HepG2 (cell line): ENCODE measurements around the gene LYPD6B. TPM values are rescaled to one million over a fixed set of nuclear protein-coding genes. Genes with fewer than 3 reads are reported as not detected.

Experiments used
- ATAC-seq: fragments of 200-7000 bp; cut with Tn5 transposase; 3 replicates; pipeline ENCODE4 v1.9.1; 2020; ENCODE audit warnings: mild to moderate bottlenecking, moderate library complexity
- BruUV-seq: library from RNA; stranded (reverse); fragments of 400-500 nt; replicated peaks from 2 replicates; lab custom pipeline; 2021; lab: Mats Ljungman, UMichigan
- CTCF ChIA-PET: fragments of 300-600 bp; formaldehyde crosslinking; extraction: SDS; loops from one replicate; lab custom pipeline; 2021; ENCODE audit warnings: low total read pairs, inconsistent platforms, low intra/inter-chr PET ratio; lab: Yijun Ruan, JAX
- POLR2A ChIA-PET: fragments of 350-600 bp; sonication (Branson Sonifier 250); formaldehyde crosslinking; loops from one replicate; lab custom pipeline; 2020; ENCODE audit warnings: antibody characterized with exemption, inconsistent platforms; lab: Yijun Ruan, JAX
- DNase-seq: peaks from one replicate; pipeline ENCODE4 v3.0.0-alpha.2; 2015; ENCODE audit warnings: low spot score
- FAIRE-seq: peaks from 3 replicates; lab custom pipeline; 2011; peaks lifted over from hg19 to GRCh38; lab: Jason Lieb, UNC
- H2AFZ ChIP-seq: one replicate; pipeline ENCODE4 v1.6.1; 2011; ENCODE audit warnings: low read length, inconsistent platforms
- H3K27ac ChIP-seq: fragments of 300-600 bp; 3 replicates; pipeline ENCODE4 v1.8.0; 2011; ENCODE audit warnings: mixed run types, mild to moderate bottlenecking, mixed read lengths, low read length, inconsistent platforms; ENCODE audit not compliant: insufficient read depth; ENCODE audit errors: extremely low read length
- H3K27me3 ChIP-seq, 2 experiments: fragments of 200-600 bp in 1 of 2; 2 replicates in 1 of 2; 3 replicates in 1 of 2; pipeline versions ENCODE4 v1.6.0 to v1.8.0; 2011; ENCODE audit warnings: low read length in 2 of 2, mild to moderate bottlenecking in 2 of 2, moderate library complexity in 2 of 2, inconsistent platforms in 1 of 2; ENCODE audit not compliant: insufficient read depth in 2 of 2, control insufficient read depth in 1 of 2
- H3K36me3 ChIP-seq, 2 experiments: fragments of 200-600 bp in 1 of 2; replicated peaks in 1 of 2; 2 replicates in 1 of 2; 3 replicates in 1 of 2; pipeline versions ENCODE4 v1.5.1 to v1.8.0; 2011; ENCODE audit warnings: low read length in 2 of 2, inconsistent platforms in 1 of 2; ENCODE audit not compliant: insufficient read depth in 2 of 2, control insufficient read depth in 1 of 2
- H3K4me1 ChIP-seq: 2 replicates; pipeline ENCODE4 v1.5.1; 2012; ENCODE audit warnings: low read length, inconsistent platforms; ENCODE audit not compliant: insufficient read depth
- H3K4me2 ChIP-seq: 2 replicates; pipeline ENCODE4 v1.6.0; 2011; ENCODE audit warnings: low read depth, low read length, inconsistent platforms
- H3K4me3 ChIP-seq, 3 experiments: fragments of 200-600 bp in 1 of 3; sonication (generic), shearing (Covaris generic) in 1 of 3; replicated peaks in 1 of 3; 2 replicates each; pipeline ENCODE4 v1.5.1; 2011 to 2016; ENCODE audit warnings: low read length in 3 of 3, inconsistent platforms in 2 of 3, low read depth in 2 of 3, mild to moderate bottlenecking in 2 of 3, control low read depth in 1 of 3, mixed read lengths in 1 of 3; ENCODE audit not compliant: insufficient read depth in 1 of 3
- H3K79me2 ChIP-seq: one replicate; pipeline ENCODE4 v1.6.1; 2011; ENCODE audit warnings: low read length, inconsistent platforms; ENCODE audit not compliant: insufficient read depth
- H3K9ac ChIP-seq: 2 replicates; pipeline ENCODE4 v1.6.0; 2011; ENCODE audit warnings: mild to moderate bottlenecking, low read depth, low read length, inconsistent platforms; ENCODE audit not compliant: insufficient read depth
- H3K9me3 ChIP-seq: 2 replicates; pipeline ENCODE4 v1.5.1; 2012; ENCODE audit warnings: mild to moderate bottlenecking, low read length
- H4K20me1 ChIP-seq: 2 replicates; pipeline ENCODE4 v1.6.0; 2011; ENCODE audit warnings: inconsistent platforms, mild to moderate bottlenecking, low read length, moderate library complexity; ENCODE audit not compliant: insufficient read depth
- BRF2 ChIP-seq: sonication (generic); formaldehyde crosslinking; IDR thresholded peaks from 2 replicates; pipeline ENCODE4 v1.8.1; 2022; ENCODE audit warnings: mild to moderate bottlenecking, missing genetic modification reagents
- CREB1 ChIP-seq, 2 experiments: fragments of 450-650 bp in 1 of 2; IDR thresholded peaks; 2 replicates each; pipeline ENCODE4 v1.6.1; 2016 to 2017; ENCODE audit warnings: control low read depth in 1 of 2, mild to moderate bottlenecking in 1 of 2, missing compliant biosample characterization in 1 of 2, missing genetic modification characterization in 1 of 2
- CSRNP2 ChIP-seq: sonication (generic); formaldehyde crosslinking; conservative IDR thresholded peaks from 2 replicates; pipeline ENCODE4 v1.8.0; 2022; ENCODE audit warnings: low read depth, missing genetic modification reagents
- DBP ChIP-seq: sonication (generic); formaldehyde crosslinking; IDR thresholded peaks from 2 replicates; pipeline ENCODE4 v1.4.0; 2020; ENCODE audit warnings: missing genetic modification reagents; ENCODE audit errors: not compliant biosample characterization
- KAT2B ChIP-seq: fragments of 150-350 bp; IDR thresholded peaks from 2 replicates; pipeline ENCODE4 v1.6.1; 2014; ENCODE audit warnings: low read depth, low read length, borderline replicate concordance
- TAF1 ChIP-seq: sonication (generic); formaldehyde crosslinking; IDR thresholded peaks from 2 replicates; pipeline ENCODE4 v1.4.0; 2020; ENCODE audit warnings: missing genetic modification reagents
- ZNF333 ChIP-seq: sonication (generic); formaldehyde crosslinking; IDR thresholded peaks from 2 replicates; pipeline ENCODE4 v1.4.0; 2020; ENCODE audit warnings: mild to moderate bottlenecking, missing genetic modification reagents, borderline replicate concordance
- ZNF883 ChIP-seq: sonication (generic); formaldehyde crosslinking; IDR thresholded peaks from 2 replicates; pipeline ENCODE4 v1.5.1; 2020; ENCODE audit warnings: mild to moderate bottlenecking, missing genetic modification reagents; ENCODE audit errors: not compliant biosample characterization
- WGBS: methylation state at CpG from one replicate; pipeline ENCODE4 v1.1.6; 2017; ENCODE audit warnings: low lambda C conversion rate; 5-methylcytosine and 5-hydroxymethylcytosine counted together
- in situ Hi-C: cut with HindIII; loops from 2 replicates; pipeline ENCODE4 v1.10.0; 2017; ENCODE audit warnings: low pct_unique_long_range_greater_than_20kb; ENCODE audit not compliant: extremely low pct_ligation_motif_present
- intact Hi-C: fragments of 100-400 bp; cut with micrococcal nuclease; formaldehyde crosslinking; loops from one replicate; pipeline ENCODE4 v1.10.0; 2022; ENCODE audit not compliant: unreplicated experiment
- polyA plus RNA-seq, 8 experiments: library from polyadenylated mRNA; depleted of rRNA in 3 of 8; stranded (reverse) in 7 of 8; unstranded in 1 of 8; fragments of >200 nt; fragmentation: Illumina TruSeq in 4 of 8; extraction: Trizol in 4 of 8; gene quantifications; 2 replicates each; pipeline versions ENCODE4 v1.2.1 to v1.2.3, GENCODE V29; 2011 to 2016; ENCODE audit warnings: low read depth in 4 of 8, missing spikeins in 1 of 8, mixed read lengths in 1 of 8; ENCODE audit not compliant: insufficient read depth in 1 of 8
- total RNA-seq, 5 experiments: library from RNA; depleted of rRNA; stranded (reverse); fragments of >200 nt; fragmentation: Illumina TruSeq; extraction: Trizol; gene quantifications; 2 replicates each; pipeline ENCODE4 v1.2.3, GENCODE V29; 2016; ENCODE audit warnings: low read depth in 1 of 5

The LYPD6B gene
- total and polyA plus RNA-seq, 2 of the 13 experiments (the other 11 are each of a cell fraction or from before 2014, with no cell fraction given) = not detected

GRCh38 chr2:149115781-149116180, 77.3 kb downstream of the LYPD6B start:
- no peak overlapping the region for H3K27ac ChIP-seq
- CTCF ChIA-PET = no interaction called here
- H2AFZ ChIP-seq = no peak overlapping the region
- POLR2A ChIA-PET = no interaction called here
- no peak for ATAC-seq
- H3K27me3 ChIP-seq = no peaks in the 10 kb centered on the region
- DNase-seq = no peak
- H3K79me2 ChIP-seq = no peaks in the 10 kb centered on the region
- no peak overlapping the region for H3K9ac ChIP-seq
- in situ Hi-C loops = no loop called here
- FAIRE-seq = no peak
- H3K36me3 ChIP-seq = no peaks in the 10 kb centered on the region
- no peak overlapping the region for H3K4me3 ChIP-seq
- no TSS peak for BruUV-seq
- H3K4me1 ChIP-seq = no peaks in the 10 kb centered on the region
- no peaks in the 10 kb centered on the region for H3K9me3 ChIP-seq
- TF ChIP-seq BRF2 (CRISPR knock-in tag) = no peak
- TF ChIP-seq ZNF333 (CRISPR knock-in tag) = no peak
- TF ChIP-seq DBP (CRISPR knock-in tag) = no peak
- TF ChIP-seq KAT2B = no peak
- no peak for TF ChIP-seq ZNF883
- no peak for TF ChIP-seq TAF1
- TF ChIP-seq, all 625 proteins: peak for 0
- H4K20me1 ChIP-seq = no peaks in the 10 kb centered on the region
- WGBS = 23% methylated on average over 5 of the region's 5 CpGs
- H3K4me2 ChIP-seq = no peak overlapping the region
- intact Hi-C loops = no loop called here

GRCh38 chr2:149119368-149119767, 80.9 kb downstream of the LYPD6B start:
- Histone ChIP-seq H4K20me1 (no peaks in the 10 kb centered on the region), H3K27me3 (no peaks in the 10 kb centered on the region; a peak in 1 of 5 replicates), H3K79me2 (no peaks in the 10 kb centered on the region), H3K4me2 (no peak overlapping the region), H3K36me3 (no peaks in the 10 kb centered on the region), H3K27ac (no peak overlapping the region), H3K9ac (no peak overlapping the region), H2AFZ (no peak overlapping the region), H3K4me1 (no peaks in the 10 kb centered on the region), H3K9me3 (no peaks in the 10 kb centered on the region), H3K4me3 (no peak overlapping the region)
- CTCF ChIA-PET = no interaction called here
- no TSS peak for BruUV-seq
- no peak for TF ChIP-seq CSRNP2 (CRISPR knock-in tag)
- peak; percentile 26; the same call in 1 of the 2 replicates for TF ChIP-seq CREB1 (IDR thresholded peaks at IDR 0.05)
- TF ChIP-seq CREB1 (CRISPR knock-in tag; IDR thresholded peaks at IDR 0.05) = no peak
- intact Hi-C loops = no loop called here
- no peak for FAIRE-seq
- WGBS = 9% methylated on average over 6 of the region's 6 CpGs
- DNase-seq = no peak
- in situ Hi-C loops = no loop called here
- POLR2A ChIA-PET = no interaction called here
- ATAC-seq = no peak
